Testis (tissue), 3 donors: ENCODE results near the gene ARAP1. TPM values are rescaled to one million over a fixed set of nuclear protein-coding genes. Genes with fewer than 3 reads are reported as not detected.

Source experiments
- DNase-seq: peaks from one replicate; pipeline ENCODE4 v3.0.0-alpha.2; 2019
- H3K27ac ChIP-seq, 2 donors: fragments of 200-600 bp; sonication (generic); one replicate each; pipeline ENCODE4 v1.5.1; 2019
- H3K27me3 ChIP-seq: fragments of 200-600 bp; sonication (generic); one replicate; pipeline ENCODE4 v1.5.1; 2019
- H3K36me3 ChIP-seq: fragments of 200-600 bp; sonication (generic); one replicate; pipeline ENCODE4 v1.5.1; 2017; ENCODE audit warnings: low read depth; ENCODE audit errors: missing control alignments
- H3K4me1 ChIP-seq: fragments of 200-600 bp; sonication (generic); one replicate; pipeline ENCODE4 v1.5.1; 2019
- H3K4me3 ChIP-seq, 2 donors: fragments of 200-600 bp; sonication (generic); one replicate each; pipeline ENCODE4 v1.5.1; 2017 to 2019
- H3K9me3 ChIP-seq: fragments of 200-600 bp; sonication (generic); one replicate; pipeline ENCODE4 v1.5.1; 2017
- CTCF ChIP-seq, 3 experiments: fragments of 450-650 bp in 2 of 3; fragments of 200-600 bp in 1 of 3; sonication (generic) in 1 of 3; IDR thresholded peaks; one replicate each; pipeline ENCODE4 v1.5.1; 2016 to 2019; ENCODE audit warnings: antibody characterized with exemption in 3 of 3, mild to moderate bottlenecking in 2 of 3, moderate library complexity in 1 of 3
- POLR2A ChIP-seq: fragments of 450-650 bp; IDR thresholded peaks from one replicate; pipeline ENCODE4 v1.6.1; 2017; ENCODE audit warnings: antibody characterized with exemption, mild to moderate bottlenecking, moderate library complexity
- WGBS, 2 donors: methylation state at CpG; one replicate each; pipeline ENCODE4 v1.1.5; 2018; 5-methylcytosine and 5-hydroxymethylcytosine counted together
- intact Hi-C: fragments of 100-400 bp; cut with DNase I; formaldehyde crosslinking; loops from one replicate; pipeline ENCODE4 v1.15.1; 2023; ENCODE audit warnings: low total_unique reads
- polyA plus RNA-seq: library from polyadenylated mRNA; stranded (reverse); fragments of 350-450 nt; fragmentation: Illumina TruSeq; extraction: RNeasy Lipid Tissue Mini Kit (QIAGEN cat#74804); gene quantifications from one replicate; pipeline ENCODE4 v1.2.3, GENCODE V29; 2014; ENCODE audit warnings: low read depth, low replicate concordance; ENCODE audit not compliant: insufficient read depth
- total RNA-seq, 2 donors: library from RNA; depleted of rRNA; stranded (reverse); fragments of >200 nt; gene quantifications; one replicate each; pipeline ENCODE4 v1.2.3, GENCODE V29; 2016

The ARAP1 gene
- total and polyA plus RNA-seq, 3 donors from 2014 or later: 46.9 to 88.3 (median 65.2) TPM

GRCh38 chr11:72675221-72675620, 77.0 kb downstream of the ARAP1 start:
- intact Hi-C loops: no loop called here
- no peaks in the 10 kb centered on the region for H3K27me3 ChIP-seq

GRCh38 chr11:72673943-72674828, 78.0 kb downstream of the ARAP1 start, which contains the start of gene PDE2A:
Gene PDE2A (minus strand): TSS chr11:72674422. CDS start chr11:72674207, 215 bp downstream.
- no peaks in the 10 kb centered on the region for H3K9me3 ChIP-seq
- intact Hi-C loops: no loop called here
- 28 to 34% methylated on average over 10 to 21 of the region's 21 CpGs for WGBS, 2 donors
- H3K27ac ChIP-seq: no peak within 1 kb of the TSS
- no peaks in the 10 kb centered on the region for H3K27me3 ChIP-seq
- no peaks in the 10 kb centered on the region for H3K36me3 ChIP-seq
- H3K4me3 ChIP-seq: no peak within 1 kb of the TSS
- H3K4me1 ChIP-seq: peaks cover 3% of the 10 kb centered on the region
- TF ChIP-seq POLR2A: no peak
- TF ChIP-seq CTCF (IDR thresholded peaks at IDR 0.05): no peak
- DNase-seq: no peak

More at GRCh38 chr11:72675221-72675620, 77.0 kb downstream of the ARAP1 start:
- Histone ChIP-seq H3K4me3 (no peak overlapping the region), H3K27ac (no peak overlapping the region), H3K36me3 (no peaks in the 10 kb centered on the region), H3K9me3 (no peaks in the 10 kb centered on the region), H3K4me1 (peaks cover 3% of the 10 kb centered on the region)
- DNase-seq: no peak
- WGBS, 2 donors: 32 to 66% methylated on average over 2 of the region's 2 CpGs
- TF ChIP-seq CTCF (IDR thresholded peaks at IDR 0.05): no peak
- TF ChIP-seq POLR2A: no peak

- no peak for DNase-seq
- Histone ChIP-seq H3K9me3 (no peaks in the 10 kb centered on the region), H3K4me3 (no peak overlapping the region), H3K36me3 (no peaks in the 10 kb centered on the region), H3K27ac (no peak overlapping the region), H3K4me1 (peaks cover 3% of the 10 kb centered on the region), H3K27me3 (no peaks in the 10 kb centered on the region)
- 41 to 51% methylated on average over 12 of the region's 12 CpGs for WGBS, 2 donors
- intact Hi-C loops: no loop called here
- TF ChIP-seq POLR2A: no peak
- TF ChIP-seq CTCF (IDR thresholded peaks at IDR 0.05): no peak
Measured at GRCh38 chr11:72673284-72673942, 78.8 kb downstream of the ARAP1 start.

- intact Hi-C loops: no loop called here
- WGBS, 2 donors: 78 to 80% methylated on average over 4 of the region's 4 CpGs
- Histone ChIP-seq H3K4me1 (peaks cover 3% of the 10 kb centered on the region), H3K9me3 (no peaks in the 10 kb centered on the region), H3K27ac (no peak overlapping the region), H3K36me3 (no peaks in the 10 kb centered on the region), H3K27me3 (no peaks in the 10 kb centered on the region), H3K4me3 (no peak overlapping the region)
- no peak for DNase-seq
- TF ChIP-seq POLR2A (no peak), CTCF (IDR thresholded peaks at IDR 0.05) (no peak)
Measured at GRCh38 chr11:72672597-72673238, 79.5 kb downstream of the ARAP1 start.
